Activated naive CD4-positive, alpha-beta T cell treated with anti-CD3 and anti-CD28 coated beads for 36 hours (primary cell): ENCODE data around the gene ACSM6. TPM values are rescaled to one million over a fixed set of nuclear protein-coding genes. Genes with fewer than 3 reads are reported as not detected.

Experiments used
- CTCF ChIA-PET: fragments of 350-600 bp; sonication (Branson Sonifier 250); formaldehyde crosslinking; loops from one replicate; lab custom pipeline; 2021; ENCODE audit warnings: antibody characterized with exemption; lab: Charles Lee
- DNase-seq: peaks from one replicate; pipeline ENCODE4 v3.0.0-alpha.2; 2020
- H3K27ac Mint-ChIP-seq: one replicate; pipeline ENCODE4 v1.8.0; 2021; ENCODE audit warnings: mild to moderate bottlenecking, mixed read lengths
- H3K27me3 Mint-ChIP-seq: one replicate; pipeline ENCODE4 v1.8.0; 2021; ENCODE audit warnings: low read depth, mixed read lengths
- H3K36me3 Mint-ChIP-seq: one replicate; pipeline ENCODE4 v1.8.0; 2021; ENCODE audit warnings: low read depth, mixed read lengths
- H3K4me1 Mint-ChIP-seq: one replicate; pipeline ENCODE4 v1.8.0; 2021; ENCODE audit warnings: low read depth, mixed read lengths
- H3K4me3 Mint-ChIP-seq: one replicate; pipeline ENCODE4 v1.8.0; 2021; ENCODE audit warnings: mild to moderate bottlenecking, moderate library complexity, mixed read lengths
- H3K9me3 Mint-ChIP-seq: one replicate; pipeline ENCODE4 v1.8.0; 2021; ENCODE audit warnings: mixed read lengths
- intact Hi-C: fragments of 100-400 bp; cut with micrococcal nuclease; formaldehyde crosslinking; loops from one replicate; pipeline ENCODE4 v1.15.1; 2023
- total RNA-seq, 2 experiments: library from RNA; stranded (reverse); gene quantifications; one replicate each; pipeline ENCODE4 v1.2.3, GENCODE V29; 2021

ACSM6 gene
- total RNA-seq: not detected

- Mint-ChIP-seq H3K27ac (no peak within 1 kb of the TSS), H3K27me3 (peaks cover 8% of the 10 kb centered on the region), H3K9me3 (no peaks in the 10 kb centered on the region), H3K4me3 (no peak within 1 kb of the TSS), H3K36me3 (no peaks in the 10 kb centered on the region), H3K4me1 (no peaks in the 10 kb centered on the region)
- CTCF ChIA-PET: interaction anchor here (1.1 kb wide), 1 partner anchor 10 kb away, joined by 5 read pairs; no protein-coding TSS in a partner anchor
- intact Hi-C loops: no loop called here
- no peak for DNase-seq
Measured at GRCh38 chr10:95193944-95194343, at the start of gene ACSM6. Gene ACSM6, plus strand, starts transcription at chr10:95194238. Its CDS starts 248 bp downstream, at chr10:95194486.

- intact Hi-C loops: no loop called here
- Mint-ChIP-seq H3K4me3 (no peak overlapping the region), H3K4me1 (no peaks in the 10 kb centered on the region), H3K27me3 (peaks cover 4% of the 10 kb centered on the region), H3K9me3 (peaks cover 6% of the 10 kb centered on the region), H3K27ac (no peak overlapping the region), H3K36me3 (peaks cover 1% of the 10 kb centered on the region)
- CTCF ChIA-PET: no interaction called here
- no peak for DNase-seq
Measured at GRCh38 chr10:95168694-95169093, 25.3 kb upstream of the ACSM6 start.

- peaks cover 1% of the 10 kb centered on the region for H3K36me3 Mint-ChIP-seq
- CTCF ChIA-PET: no interaction called here
- intact Hi-C loops: no loop called here
- H3K4me1 Mint-ChIP-seq: no peaks in the 10 kb centered on the region
- no peak overlapping the region for H3K4me3 Mint-ChIP-seq
- no peaks in the 10 kb centered on the region for H3K27me3 Mint-ChIP-seq
- no peak overlapping the region for H3K27ac Mint-ChIP-seq
- H3K9me3 Mint-ChIP-seq: peaks cover 6% of the 10 kb centered on the region
- DNase-seq: no peak
Measured at GRCh38 chr10:95169522-95169921, 24.5 kb upstream of the ACSM6 start.

- H3K4me1 Mint-ChIP-seq: no peaks in the 10 kb centered on the region
- CTCF ChIA-PET: no interaction called here
- H3K9me3 Mint-ChIP-seq: peaks cover 6% of the 10 kb centered on the region
- intact Hi-C loops: no loop called here
- DNase-seq: no peak
- H3K36me3 Mint-ChIP-seq: peaks cover 1% of the 10 kb centered on the region
- no peak overlapping the region for H3K4me3 Mint-ChIP-seq
- H3K27ac Mint-ChIP-seq: no peak overlapping the region
- peaks cover 6% of the 10 kb centered on the region for H3K27me3 Mint-ChIP-seq
Measured at GRCh38 chr10:95170790-95171189, 23.2 kb upstream of the ACSM6 start.

GRCh38 chr10:95171336-95171735 lies 22.7 kb upstream of the ACSM6 start:
- H3K27me3 Mint-ChIP-seq: peaks cover 7% of the 10 kb centered on the region
- H3K9me3 Mint-ChIP-seq: peaks cover 4% of the 10 kb centered on the region
- H3K36me3 Mint-ChIP-seq: no peaks in the 10 kb centered on the region
- H3K4me3 Mint-ChIP-seq: no peak overlapping the region
- no peaks in the 10 kb centered on the region for H3K4me1 Mint-ChIP-seq
- intact Hi-C loops: no loop called here
- CTCF ChIA-PET: no interaction called here
- no peak for DNase-seq
- no peak overlapping the region for H3K27ac Mint-ChIP-seq

GRCh38 chr10:95172851-95173250 lies 21.2 kb upstream of the ACSM6 start:
- H3K4me1 Mint-ChIP-seq: no peaks in the 10 kb centered on the region
- intact Hi-C loops: no loop called here
- no peaks in the 10 kb centered on the region for H3K36me3 Mint-ChIP-seq
- H3K9me3 Mint-ChIP-seq: peaks cover 4% of the 10 kb centered on the region
- no peak overlapping the region for H3K4me3 Mint-ChIP-seq
- H3K27me3 Mint-ChIP-seq: peaks cover 9% of the 10 kb centered on the region
- CTCF ChIA-PET: no interaction called here
- no peak overlapping the region for H3K27ac Mint-ChIP-seq
- DNase-seq: no peak

GRCh38 chr10:95176101-95176500 lies 17.9 kb upstream of the ACSM6 start:
- CTCF ChIA-PET: no interaction called here
- Mint-ChIP-seq H3K36me3 (no peaks in the 10 kb centered on the region), H3K27ac (no peak overlapping the region), H3K27me3 (peaks cover 9% of the 10 kb centered on the region), H3K9me3 (no peaks in the 10 kb centered on the region), H3K4me3 (no peak overlapping the region), H3K4me1 (no peaks in the 10 kb centered on the region)
- intact Hi-C loops: no loop called here
- DNase-seq: no peak

GRCh38 chr10:95177429-95177828 lies 16.6 kb upstream of the ACSM6 start:
- Mint-ChIP-seq H3K4me1 (no peaks in the 10 kb centered on the region), H3K9me3 (no peaks in the 10 kb centered on the region), H3K36me3 (no peaks in the 10 kb centered on the region), H3K27ac (no peak overlapping the region), H3K27me3 (peaks cover 17% of the 10 kb centered on the region), H3K4me3 (no peak overlapping the region)
- no peak for DNase-seq
- CTCF ChIA-PET: no interaction called here
- intact Hi-C loops: no loop called here

GRCh38 chr10:95178266-95178665 lies 15.8 kb upstream of the ACSM6 start:
- H3K4me3 Mint-ChIP-seq: no peak overlapping the region
- H3K36me3 Mint-ChIP-seq: no peaks in the 10 kb centered on the region
- CTCF ChIA-PET: no interaction called here
- no peak for DNase-seq
- no peak overlapping the region for H3K27ac Mint-ChIP-seq
- H3K27me3 Mint-ChIP-seq: peaks cover 22% of the 10 kb centered on the region
- intact Hi-C loops: no loop called here
- no peaks in the 10 kb centered on the region for H3K9me3 Mint-ChIP-seq
- no peaks in the 10 kb centered on the region for H3K4me1 Mint-ChIP-seq

GRCh38 chr10:95178797-95179196 lies 15.2 kb upstream of the ACSM6 start:
- Mint-ChIP-seq H3K9me3 (no peaks in the 10 kb centered on the region), H3K4me3 (no peak overlapping the region), H3K4me1 (no peaks in the 10 kb centered on the region), H3K27ac (no peak overlapping the region), H3K36me3 (no peaks in the 10 kb centered on the region), H3K27me3 (peaks cover 22% of the 10 kb centered on the region)
- intact Hi-C loops: no loop called here
- no peak for DNase-seq
- CTCF ChIA-PET: interaction anchor here (2.3 kb wide), 1 partner anchor 64 kb away, joined by 7 read pairs; no protein-coding TSS in a partner anchor

- Mint-ChIP-seq H3K27me3 (peaks cover 30% of the 10 kb centered on the region), H3K36me3 (no peaks in the 10 kb centered on the region), H3K4me3 (no peak overlapping the region), H3K4me1 (peaks cover 3% of the 10 kb centered on the region), H3K9me3 (no peaks in the 10 kb centered on the region), H3K27ac (no peak overlapping the region)
- no peak for DNase-seq
- CTCF ChIA-PET: interaction anchor here (1.3 to 1.6 kb wide), 2 partner anchors 62 to 417 kb away, joined by 3 to 5 read pairs; no protein-coding TSS in a partner anchor
- intact Hi-C loops: loop anchor here (2.0 kb wide), 1 partner anchor 49 kb away; no protein-coding TSS in a partner anchor
Measured at GRCh38 chr10:95181726-95182125, 12.3 kb upstream of the ACSM6 start.

GRCh38 chr10:95183271-95184230 lies 10.5 kb upstream of the ACSM6 start:
- peaks cover 3% of the 10 kb centered on the region for H3K4me1 Mint-ChIP-seq
- H3K36me3 Mint-ChIP-seq: no peaks in the 10 kb centered on the region
- no peaks in the 10 kb centered on the region for H3K9me3 Mint-ChIP-seq
- H3K27me3 Mint-ChIP-seq: peaks cover 29% of the 10 kb centered on the region
- H3K27ac Mint-ChIP-seq: no peak overlapping the region
- intact Hi-C loops: loop anchor here (1.0 to 2.0 kb wide), 4 partner anchors 51 to 180 kb away; no protein-coding TSS in a partner anchor
- CTCF ChIA-PET: interaction anchor here (0.6 to 1.8 kb wide), 8 partner anchors 11 to 311 kb away, joined by 3 to 7 read pairs (median 5); partner anchors contain the start of gene ACSM6
- peak; percentile 74 for DNase-seq
- peak overlapping the region; percentile 61 for H3K4me3 Mint-ChIP-seq
